ENCODE data around the gene MAB21L4.

Gene MAB21L4

GRCh38 chr2:240895656-240896388 lies at the start of gene MAB21L4:
Gene MAB21L4, minus strand, starts transcription at chr2:240896156. Its CDS starts 159 bp downstream, at chr2:240895997.
- peak; percentile 41 for DNase-seq (ENCODE audit: low spot score)

- no peak for DNase-seq (ENCODE audit: low spot score)
These were observed 40.1 kb upstream of the MAB21L4 start for GRCh38 chr2:240936106-240936505.

- DNase-seq (ENCODE audit: low spot score) = no peak
These were observed 39.3 kb upstream of the MAB21L4 start for GRCh38 chr2:240935103-240935876.

GRCh38 chr2:240934701-240935102 lies 38.7 kb upstream of the MAB21L4 start:
- no peak for DNase-seq (ENCODE audit: low spot score)

GRCh38 chr2:240933966-240934700 lies 38.2 kb upstream of the MAB21L4 start:
- DNase-seq (ENCODE audit: low spot score) = no peak

GRCh38 chr2:240933048-240933965 lies 37.4 kb upstream of the MAB21L4 start:
- DNase-seq (ENCODE audit: low spot score) = no peak

GRCh38 chr2:240932724-240933047 lies 36.7 kb upstream of the MAB21L4 start:
- DNase-seq (ENCODE audit: low spot score) = no peak

GRCh38 chr2:240932001-240932723 lies 36.2 kb upstream of the MAB21L4 start:
- DNase-seq (ENCODE audit: low spot score) = no peak

- no peak for DNase-seq (ENCODE audit: low spot score)
These were observed 35.5 kb upstream of the MAB21L4 start for GRCh38 chr2:240931319-240931949.

GRCh38 chr2:240930631-240931318 lies 34.8 kb upstream of the MAB21L4 start:
- DNase-seq (ENCODE audit: low spot score) = no peak

- no peak for DNase-seq (ENCODE audit: low spot score)
These were observed 34.2 kb upstream of the MAB21L4 start for GRCh38 chr2:240930096-240930630.

- no peak for DNase-seq (ENCODE audit: low spot score)
These were observed 33.6 kb upstream of the MAB21L4 start for GRCh38 chr2:240929364-240930095.

- no peak for DNase-seq (ENCODE audit: low spot score)
These were observed 32.8 kb upstream of the MAB21L4 start for GRCh38 chr2:240928476-240929363.

GRCh38 chr2:240927390-240927781 lies 31.4 kb upstream of the MAB21L4 start:
- no peak for DNase-seq (ENCODE audit: low spot score)

GRCh38 chr2:240926516-240927389 lies 30.8 kb upstream of the MAB21L4 start:
- DNase-seq (ENCODE audit: low spot score) = no peak

- no peak for DNase-seq (ENCODE audit: low spot score)
These were observed 29.9 kb upstream of the MAB21L4 start for GRCh38 chr2:240925568-240926515.
